ENCODE results near the gene SDC4. TPM values are rescaled to one million over a fixed set of nuclear protein-coding genes. Genes with fewer than 3 reads are reported as not detected.

The SDC4 gene
- total RNA-seq, 1 experiment from 2014 or later, result 100 TPM

DNA sequence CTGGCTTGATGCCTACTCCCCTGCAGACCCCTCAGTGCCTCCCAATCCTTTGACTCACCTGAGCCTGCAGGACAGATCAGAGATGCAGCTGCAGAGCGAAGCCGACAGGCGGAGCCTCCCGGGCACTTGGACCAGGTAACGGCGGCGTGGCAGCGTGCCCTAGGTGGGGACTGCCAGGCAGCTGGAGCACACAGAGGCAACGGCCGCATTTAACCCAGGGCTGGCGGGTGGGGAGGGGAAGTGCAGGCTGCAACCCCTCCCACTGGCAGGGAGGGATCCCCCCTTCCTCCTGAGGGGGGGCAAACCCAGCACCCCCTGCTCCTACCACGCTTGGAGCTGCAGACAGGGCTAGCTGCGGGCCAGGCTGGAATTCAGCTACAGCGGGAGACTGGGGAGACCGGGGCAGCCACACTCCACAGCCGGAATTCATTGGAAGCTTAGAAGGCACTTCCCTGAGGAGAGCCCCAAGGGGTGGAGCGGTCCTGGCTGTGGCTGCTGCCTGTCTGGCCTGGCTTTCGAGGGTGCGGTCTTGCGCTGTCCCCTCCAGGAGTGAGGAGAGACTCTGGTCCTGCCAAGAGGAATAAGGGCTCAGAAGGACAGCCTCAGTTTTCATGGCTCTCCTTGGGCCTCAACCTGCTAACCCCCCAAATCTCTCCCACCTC, 40.0 kb downstream of the SDC4 start, which contains the start of gene MATN4:
Gene MATN4 (minus strand): TSS at position 183 of the 662 bp plus-strand sequence. CDS start 2,717 bp downstream, outside the sequence.
- POLR2A ChIA-PET, result no interaction called here
- TF ChIP-seq ELF1 (IDR thresholded peaks at IDR 0.05; ENCODE audit: borderline replicate concordance, low read depth) (no peak), EGR1 (IDR thresholded peaks at IDR 0.05; ENCODE audit: low read depth) (no peak), RAD21 (IDR thresholded peaks at IDR 0.05; ENCODE audit: low read depth) (no peak), EZH2phosphoT487 (IDR thresholded peaks at IDR 0.05; ENCODE audit: borderline replicate concordance) (no peak), SIN3A (IDR thresholded peaks at IDR 0.05; ENCODE audit: low read depth) (no peak), TCF7L2 (IDR thresholded peaks at IDR 0.05; ENCODE audit: borderline replicate concordance, extremely low read depth, insufficient read depth, insufficient read length) (no peak), ZNF274 (IDR thresholded peaks at IDR 0.05; ENCODE audit: low read depth, low read length) (no peak), JUND (IDR thresholded peaks at IDR 0.05) (no peak)
- TF ChIP-seq, protein P1, sequence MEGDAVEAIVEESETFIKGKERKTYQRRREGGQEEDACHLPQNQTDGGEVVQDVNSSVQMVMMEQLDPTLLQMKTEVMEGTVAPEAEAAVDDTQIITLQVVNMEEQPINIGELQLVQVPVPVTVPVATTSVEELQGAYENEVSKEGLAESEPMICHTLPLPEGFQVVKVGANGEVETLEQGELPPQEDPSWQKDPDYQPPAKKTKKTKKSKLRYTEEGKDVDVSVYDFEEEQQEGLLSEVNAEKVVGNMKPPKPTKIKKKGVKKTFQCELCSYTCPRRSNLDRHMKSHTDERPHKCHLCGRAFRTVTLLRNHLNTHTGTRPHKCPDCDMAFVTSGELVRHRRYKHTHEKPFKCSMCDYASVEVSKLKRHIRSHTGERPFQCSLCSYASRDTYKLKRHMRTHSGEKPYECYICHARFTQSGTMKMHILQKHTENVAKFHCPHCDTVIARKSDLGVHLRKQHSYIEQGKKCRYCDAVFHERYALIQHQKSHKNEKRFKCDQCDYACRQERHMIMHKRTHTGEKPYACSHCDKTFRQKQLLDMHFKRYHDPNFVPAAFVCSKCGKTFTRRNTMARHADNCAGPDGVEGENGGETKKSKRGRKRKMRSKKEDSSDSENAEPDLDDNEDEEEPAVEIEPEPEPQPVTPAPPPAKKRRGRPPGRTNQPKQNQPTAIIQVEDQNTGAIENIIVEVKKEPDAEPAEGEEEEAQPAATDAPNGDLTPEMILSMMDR (IDR thresholded peaks at IDR 0.05 in 2 of 3, conservative IDR thresholded peaks at IDR 0.05 in 1 of 3; ENCODE audit: borderline replicate concordance in 1 of 3, insufficient read depth in 1 of 3, low read depth in 2 of 3, low read length in 2 of 3), result no peak
- TF ChIP-seq, protein P2, sequence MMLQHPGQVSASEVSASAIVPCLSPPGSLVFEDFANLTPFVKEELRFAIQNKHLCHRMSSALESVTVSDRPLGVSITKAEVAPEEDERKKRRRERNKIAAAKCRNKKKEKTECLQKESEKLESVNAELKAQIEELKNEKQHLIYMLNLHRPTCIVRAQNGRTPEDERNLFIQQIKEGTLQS (IDR thresholded peaks at IDR 0.05), result no peak
- TF ChIP-seq, protein P3, sequence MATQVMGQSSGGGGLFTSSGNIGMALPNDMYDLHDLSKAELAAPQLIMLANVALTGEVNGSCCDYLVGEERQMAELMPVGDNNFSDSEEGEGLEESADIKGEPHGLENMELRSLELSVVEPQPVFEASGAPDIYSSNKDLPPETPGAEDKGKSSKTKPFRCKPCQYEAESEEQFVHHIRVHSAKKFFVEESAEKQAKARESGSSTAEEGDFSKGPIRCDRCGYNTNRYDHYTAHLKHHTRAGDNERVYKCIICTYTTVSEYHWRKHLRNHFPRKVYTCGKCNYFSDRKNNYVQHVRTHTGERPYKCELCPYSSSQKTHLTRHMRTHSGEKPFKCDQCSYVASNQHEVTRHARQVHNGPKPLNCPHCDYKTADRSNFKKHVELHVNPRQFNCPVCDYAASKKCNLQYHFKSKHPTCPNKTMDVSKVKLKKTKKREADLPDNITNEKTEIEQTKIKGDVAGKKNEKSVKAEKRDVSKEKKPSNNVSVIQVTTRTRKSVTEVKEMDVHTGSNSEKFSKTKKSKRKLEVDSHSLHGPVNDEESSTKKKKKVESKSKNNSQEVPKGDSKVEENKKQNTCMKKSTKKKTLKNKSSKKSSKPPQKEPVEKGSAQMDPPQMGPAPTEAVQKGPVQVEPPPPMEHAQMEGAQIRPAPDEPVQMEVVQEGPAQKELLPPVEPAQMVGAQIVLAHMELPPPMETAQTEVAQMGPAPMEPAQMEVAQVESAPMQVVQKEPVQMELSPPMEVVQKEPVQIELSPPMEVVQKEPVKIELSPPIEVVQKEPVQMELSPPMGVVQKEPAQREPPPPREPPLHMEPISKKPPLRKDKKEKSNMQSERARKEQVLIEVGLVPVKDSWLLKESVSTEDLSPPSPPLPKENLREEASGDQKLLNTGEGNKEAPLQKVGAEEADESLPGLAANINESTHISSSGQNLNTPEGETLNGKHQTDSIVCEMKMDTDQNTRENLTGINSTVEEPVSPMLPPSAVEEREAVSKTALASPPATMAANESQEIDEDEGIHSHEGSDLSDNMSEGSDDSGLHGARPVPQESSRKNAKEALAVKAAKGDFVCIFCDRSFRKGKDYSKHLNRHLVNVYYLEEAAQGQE (IDR thresholded peaks at IDR 0.05; ENCODE audit: low read depth), result no peak
- TF ChIP-seq, protein P4, sequence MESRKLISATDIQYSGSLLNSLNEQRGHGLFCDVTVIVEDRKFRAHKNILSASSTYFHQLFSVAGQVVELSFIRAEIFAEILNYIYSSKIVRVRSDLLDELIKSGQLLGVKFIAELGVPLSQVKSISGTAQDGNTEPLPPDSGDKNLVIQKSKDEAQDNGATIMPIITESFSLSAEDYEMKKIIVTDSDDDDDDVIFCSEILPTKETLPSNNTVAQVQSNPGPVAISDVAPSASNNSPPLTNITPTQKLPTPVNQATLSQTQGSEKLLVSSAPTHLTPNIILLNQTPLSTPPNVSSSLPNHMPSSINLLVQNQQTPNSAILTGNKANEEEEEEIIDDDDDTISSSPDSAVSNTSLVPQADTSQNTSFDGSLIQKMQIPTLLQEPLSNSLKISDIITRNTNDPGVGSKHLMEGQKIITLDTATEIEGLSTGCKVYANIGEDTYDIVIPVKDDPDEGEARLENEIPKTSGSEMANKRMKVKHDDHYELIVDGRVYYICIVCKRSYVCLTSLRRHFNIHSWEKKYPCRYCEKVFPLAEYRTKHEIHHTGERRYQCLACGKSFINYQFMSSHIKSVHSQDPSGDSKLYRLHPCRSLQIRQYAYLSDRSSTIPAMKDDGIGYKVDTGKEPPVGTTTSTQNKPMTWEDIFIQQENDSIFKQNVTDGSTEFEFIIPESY (IDR thresholded peaks at IDR 0.05; ENCODE audit: extremely low read depth, insufficient replicate concordance, low read length), result no peak

More for the DNA sequence above, 40.0 kb downstream of the SDC4 start, which contains the start of gene MATN4:
- DNase-seq (ENCODE audit: low read depth, low spot score), result no peak
- H4K20me1 ChIP-seq (ENCODE audit: insufficient read depth), result no peaks in the 10 kb centered on the region
- CTCF ChIA-PET, result interaction anchor here (1.0 to 1.9 kb wide), 2 partner anchors 7 to 462 kb away, joined by 3 to 5 read pairs; no protein-coding TSS in a partner anchor
- ATAC-seq, result no peak
- H3K27ac ChIP-seq (ENCODE audit: low read depth, low read length), result no peak within 1 kb of the TSS
- no peaks in the 10 kb centered on the region for H3K27me3 ChIP-seq (ENCODE audit: insufficient read depth, low read length)
- no peaks in the 10 kb centered on the region for H3K79me2 ChIP-seq (ENCODE audit: insufficient read depth, low read length)
- no peaks in the 10 kb centered on the region for H3K9me2 ChIP-seq (ENCODE audit: insufficient read depth)
- no peak within 1 kb of the TSS for H3K9ac ChIP-seq (ENCODE audit: low read length)
- no peak within 1 kb of the TSS for H3K4me2 ChIP-seq (ENCODE audit: low read length)
- no peaks in the 10 kb centered on the region for H3K36me3 ChIP-seq (ENCODE audit: control insufficient read depth in 1 of 2, insufficient read depth in 2 of 2, low read length in 2 of 2)
- peaks cover 4 to 20% of the 10 kb centered on the region in 2 experiments; a peak in 3 of 4 replicates for H3K4me1 ChIP-seq (ENCODE audit: control insufficient read depth in 1 of 2, insufficient read depth in 2 of 2, low read length in 2 of 2)
- intact Hi-C loops (cut with micrococcal nuclease), result no loop called here
- H2AFZ ChIP-seq (ENCODE audit: low read depth, low read length, poor library complexity, severe bottlenecking), result no peak within 1 kb of the TSS
- no TSS peak for BruUV-seq (replicated peaks)
- RAD21 ChIA-PET (ENCODE audit: low non-redundant PET in 1 of 2, low total read pairs in 2 of 2, uncharacterized antibody in 2 of 2, unreplicated experiment in 2 of 2), result no interaction called here
- H3K9me3 ChIP-seq (ENCODE audit: control insufficient read depth in 1 of 2, insufficient read depth in 1 of 2, low read depth in 1 of 2, low read length in 2 of 2), result no peaks in the 10 kb centered on the region
- no peak within 1 kb of the TSS for H3K4me3 ChIP-seq (replicated peaks in 1 of 2; ENCODE audit: low read depth in 1 of 2, low read length in 2 of 2)

Measured in HCT116 (cell line).